HG03460 (cell line): ENCODE data around the gene OXT.
"Not testable (repeated sequence)": the region's sequence is repeated elsewhere in the genome, so short reads cannot be mapped to it uniquely, and the experiment has no call there.

Experiments used
- ATAC-seq: cut with Tn5 transposase; IDR thresholded peaks from one replicate; pipeline ENCODE4 v1.9.1; 2021; ENCODE audit not compliant: unreplicated experiment

Gene OXT

DNA sequence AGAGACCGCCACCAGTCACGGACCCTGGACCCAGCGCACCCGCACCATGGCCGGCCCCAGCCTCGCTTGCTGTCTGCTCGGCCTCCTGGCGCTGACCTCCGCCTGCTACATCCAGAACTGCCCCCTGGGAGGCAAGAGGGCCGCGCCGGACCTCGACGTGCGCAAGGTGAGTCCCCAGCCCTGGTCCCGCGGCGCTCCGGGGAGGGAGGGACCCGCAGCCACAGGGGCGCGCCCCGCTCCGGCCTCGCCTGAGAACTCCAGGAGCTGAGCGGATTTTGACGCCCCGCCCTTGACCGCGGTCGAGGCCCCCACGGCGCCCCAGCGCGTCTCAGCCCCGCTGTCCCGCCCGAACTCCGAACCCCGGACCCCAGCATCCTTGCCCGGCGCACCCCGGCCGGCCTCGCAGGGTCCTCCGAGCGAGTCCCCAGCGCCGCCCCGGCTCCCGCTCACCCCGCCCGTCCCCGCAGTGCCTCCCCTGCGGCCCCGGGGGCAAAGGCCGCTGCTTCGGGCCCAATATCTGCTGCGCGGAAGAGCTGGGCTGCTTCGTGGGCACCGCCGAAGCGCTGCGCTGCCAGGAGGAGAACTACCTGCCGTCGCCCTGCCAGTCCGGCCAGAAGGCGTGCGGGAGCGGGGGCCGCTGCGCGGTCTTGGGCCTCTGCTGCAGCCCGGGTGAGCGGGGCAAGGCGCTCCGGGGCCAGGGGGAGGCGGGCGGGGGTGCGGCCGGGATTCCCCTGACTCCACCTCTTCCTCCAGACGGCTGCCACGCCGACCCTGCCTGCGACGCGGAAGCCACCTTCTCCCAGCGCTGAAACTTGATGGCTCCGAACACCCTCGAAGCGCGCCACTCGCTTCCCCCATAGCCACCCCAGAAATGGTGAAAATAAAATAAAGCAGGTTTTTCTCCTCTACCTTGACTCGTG is at the start of gene OXT:
Gene OXT, plus strand, starts transcription at position 11 of the 920 bp plus-strand sequence. Its CDS starts 36 bp downstream, at position 47.
- ATAC-seq = no peak

DNA sequence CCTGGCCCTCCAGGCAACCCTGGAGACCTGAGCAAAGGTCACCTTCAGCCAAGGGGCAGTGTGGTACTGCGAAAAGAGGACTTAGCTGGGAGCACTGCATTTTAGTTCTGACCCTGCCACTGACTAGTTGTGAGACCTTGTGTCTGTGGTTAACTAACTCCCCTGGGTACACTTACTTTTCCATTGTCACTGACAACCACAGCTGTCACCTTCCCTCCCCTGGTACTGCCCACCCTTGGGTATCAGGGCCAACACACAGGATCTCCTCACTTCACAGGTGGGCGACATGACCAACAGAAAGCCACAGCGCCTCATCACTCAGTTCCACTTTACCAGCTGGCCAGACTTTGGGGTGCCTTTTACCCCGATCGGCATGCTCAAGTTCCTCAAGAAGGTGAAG is 49.6 kb upstream of the OXT start:
- no peak for ATAC-seq

DNA sequence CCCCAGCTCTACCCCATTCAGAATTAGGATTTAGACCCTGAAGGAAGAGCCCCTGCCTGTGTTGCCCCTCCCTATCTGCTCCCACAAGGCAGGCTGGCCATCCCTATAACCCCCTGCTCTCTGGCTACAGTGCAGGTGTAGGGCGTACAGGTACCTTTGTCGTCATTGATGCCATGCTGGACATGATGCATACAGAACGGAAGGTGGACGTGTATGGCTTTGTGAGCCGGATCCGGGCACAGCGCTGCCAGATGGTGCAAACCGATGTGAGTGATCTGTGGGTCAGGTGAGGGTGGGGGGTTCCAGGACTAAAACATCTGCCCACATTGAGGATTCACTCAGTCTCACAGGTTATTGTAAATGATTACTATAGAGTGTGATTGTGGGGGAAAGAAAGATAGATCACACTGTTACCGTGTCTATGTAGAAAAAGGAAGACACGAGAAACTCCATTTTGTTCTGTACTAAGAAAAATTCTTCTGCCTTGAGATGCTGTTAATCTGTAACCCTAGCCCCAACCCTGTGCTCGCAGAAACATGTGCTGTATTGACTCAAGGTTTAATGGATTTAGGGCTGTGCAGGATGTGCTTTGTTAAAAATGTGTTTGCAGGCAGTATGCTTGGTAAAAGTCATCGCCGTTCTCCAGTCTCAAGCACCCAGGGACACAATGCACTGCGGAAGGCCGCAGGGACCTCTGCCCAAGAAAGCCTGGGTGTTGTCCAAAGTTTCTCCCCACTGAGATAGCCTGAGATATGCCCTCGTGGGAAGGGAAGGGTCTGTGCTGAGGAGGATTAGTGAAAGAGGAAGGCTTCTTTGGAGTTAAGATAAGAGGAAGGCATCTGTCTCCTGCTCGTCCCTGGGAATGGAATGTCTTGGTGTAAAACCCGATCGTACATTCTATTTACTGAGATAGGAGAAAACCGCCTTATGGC is 48.6 kb upstream of the OXT start:
- ATAC-seq = not testable (repeated sequence)

DNA sequence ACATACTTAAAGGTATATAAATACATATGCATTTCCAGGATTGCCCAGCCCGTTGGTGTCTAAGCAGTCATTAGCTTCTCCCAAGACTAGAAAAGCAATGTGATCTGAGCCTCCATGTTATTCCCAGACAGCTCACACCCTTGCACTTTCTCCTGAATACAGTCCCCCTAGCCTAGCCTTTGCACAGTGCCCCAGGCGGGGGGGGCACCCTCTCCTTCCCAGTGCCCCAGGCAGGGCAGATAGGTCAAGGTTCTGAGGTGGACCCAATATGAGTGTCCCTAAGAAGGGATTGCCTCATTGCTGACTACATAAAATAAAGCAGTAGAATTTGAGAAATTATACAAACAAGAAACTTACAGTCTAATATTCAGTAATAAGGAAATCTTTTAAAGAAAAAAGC is 43.4 kb upstream of the OXT start:
- ATAC-seq = no peak

DNA sequence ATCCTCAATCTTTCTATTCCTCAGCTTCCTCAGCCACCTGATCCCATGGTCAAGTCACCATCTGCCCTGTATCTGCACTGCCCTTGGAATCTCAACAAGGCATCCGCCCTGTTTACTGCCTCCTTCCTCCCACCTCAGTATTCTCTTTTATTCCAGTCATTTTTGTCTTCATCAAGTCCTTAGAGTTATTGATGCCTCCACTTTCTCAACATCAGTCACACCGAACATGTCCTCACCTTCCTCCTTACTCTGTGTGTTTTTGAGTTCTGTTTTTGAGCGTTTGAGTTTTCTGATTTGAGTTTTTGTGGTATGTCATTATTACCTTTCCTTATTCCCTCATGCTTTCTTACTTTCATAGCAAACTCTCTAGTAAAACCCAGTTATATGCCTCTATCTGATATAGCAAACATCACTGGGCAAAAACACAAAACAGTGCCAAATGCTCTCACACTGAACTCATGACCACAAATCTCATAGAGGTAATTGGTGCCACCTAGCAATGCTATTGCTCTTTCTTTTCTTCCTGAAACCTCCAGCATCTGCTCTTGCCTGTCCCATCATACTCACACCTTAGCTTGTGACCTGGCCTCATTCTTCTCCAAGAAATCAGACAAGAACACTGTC is 39.8 kb upstream of the OXT start:
- ATAC-seq = no peak

DNA sequence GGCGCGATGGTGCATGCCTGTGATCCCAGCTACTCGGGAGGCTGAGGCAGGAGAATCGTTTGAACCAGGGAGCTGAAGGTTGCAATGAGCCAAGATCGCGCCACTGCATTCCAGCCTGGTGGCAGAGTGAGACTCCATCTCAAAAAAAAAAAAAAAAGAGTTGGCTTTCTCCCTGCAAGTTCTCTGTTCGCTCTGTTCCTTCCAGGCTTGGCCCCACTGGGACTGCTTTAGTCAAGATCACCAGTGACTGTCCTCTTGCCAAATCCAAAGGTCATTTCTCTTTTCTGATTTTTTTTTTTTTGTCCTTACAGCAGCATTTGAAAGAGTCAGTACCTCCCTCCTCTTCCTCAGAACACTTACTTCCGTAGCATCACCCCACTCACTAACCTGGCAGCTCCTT is 38.8 kb upstream of the OXT start:
- ATAC-seq = no peak

DNA sequence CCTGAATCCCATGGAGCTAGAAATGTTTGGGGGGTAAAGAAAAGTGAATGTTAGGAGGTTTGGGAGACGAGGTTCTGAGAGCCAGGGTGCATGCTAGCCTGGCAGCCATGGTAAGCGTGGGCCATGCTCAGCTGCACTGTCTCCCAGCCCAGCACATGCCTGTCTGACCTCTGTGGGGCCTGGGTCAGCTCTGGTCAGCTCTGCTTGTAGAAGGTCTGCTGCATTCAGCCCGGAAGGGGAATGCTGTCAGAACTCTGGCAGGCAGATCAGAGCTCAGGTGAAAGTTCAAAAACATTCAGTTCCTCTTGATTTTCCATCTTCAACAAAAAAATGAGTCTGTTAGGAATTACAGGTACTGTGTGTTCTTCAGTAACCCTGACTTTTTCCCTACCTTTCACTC is 33.8 kb upstream of the OXT start:
- ATAC-seq = no peak

GRCh38 chr20:3038454-3038853 is 33.0 kb upstream of the OXT start:
- no peak for ATAC-seq

GRCh38 chr20:3039426-3039825 is 32.0 kb upstream of the OXT start:
- no peak for ATAC-seq

- ATAC-seq = no peak
Observed at GRCh38 chr20:3040086-3040485, 31.3 kb upstream of the OXT start.

- no peak for ATAC-seq
Observed at GRCh38 chr20:3041854-3042409, 29.5 kb upstream of the OXT start.

DNA sequence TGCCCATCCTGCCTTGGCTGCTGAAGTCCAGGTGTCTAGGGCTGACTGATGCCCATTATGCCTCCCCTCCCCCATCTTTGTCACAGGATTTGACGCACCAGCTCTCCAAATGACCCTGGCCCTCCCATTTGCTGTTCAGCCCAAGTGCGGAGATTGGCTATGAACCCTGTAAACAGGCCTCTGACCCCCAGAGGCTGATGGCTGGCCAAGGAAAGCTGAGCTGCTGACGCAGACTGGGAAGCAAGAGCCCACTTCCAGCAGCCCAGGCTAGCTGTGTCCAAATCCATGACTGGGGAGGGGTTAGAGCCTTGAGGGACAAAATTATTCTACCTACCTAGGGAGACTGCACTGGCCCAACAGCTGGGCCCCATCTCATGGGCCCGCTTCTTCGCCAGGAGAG is 28.8 kb upstream of the OXT start:
- ATAC-seq = no peak

GRCh38 chr20:3043322-3043721 is 28.1 kb upstream of the OXT start, which contains the start of gene GNRH2:
Gene GNRH2, plus strand, starts transcription at chr20:3043622. Its CDS starts 793 bp downstream, at chr20:3044415.
- no peak for ATAC-seq

DNA sequence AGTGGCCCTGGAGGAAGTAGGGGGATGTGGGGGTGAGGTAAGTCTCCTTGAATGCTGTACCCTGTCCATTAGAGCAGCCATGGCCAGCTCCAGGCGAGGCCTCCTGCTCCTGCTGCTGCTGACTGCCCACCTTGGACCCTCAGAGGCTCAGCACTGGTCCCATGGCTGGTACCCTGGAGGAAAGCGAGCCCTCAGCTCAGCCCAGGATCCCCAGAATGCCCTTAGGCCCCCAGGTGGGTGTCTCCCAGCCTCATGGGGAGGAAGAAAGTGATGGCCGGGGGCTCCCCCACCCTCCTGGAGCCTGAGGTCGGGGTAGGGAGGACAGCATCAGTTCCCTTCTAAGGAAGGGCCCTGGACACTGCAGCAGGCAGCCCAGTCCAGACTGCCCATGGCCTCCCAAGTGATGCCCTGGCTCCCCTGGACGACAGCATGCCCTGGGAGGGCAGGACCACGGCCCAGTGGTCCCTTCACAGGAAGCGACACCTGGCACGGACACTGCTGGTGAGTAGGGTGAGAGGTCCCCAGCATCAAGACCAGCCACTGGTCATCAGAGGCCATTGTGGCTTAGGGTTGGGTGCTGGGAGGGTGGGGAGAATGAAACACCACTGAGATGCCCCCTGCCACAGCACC is 27.0 kb upstream of the OXT start:
- ATAC-seq = no peak

DNA sequence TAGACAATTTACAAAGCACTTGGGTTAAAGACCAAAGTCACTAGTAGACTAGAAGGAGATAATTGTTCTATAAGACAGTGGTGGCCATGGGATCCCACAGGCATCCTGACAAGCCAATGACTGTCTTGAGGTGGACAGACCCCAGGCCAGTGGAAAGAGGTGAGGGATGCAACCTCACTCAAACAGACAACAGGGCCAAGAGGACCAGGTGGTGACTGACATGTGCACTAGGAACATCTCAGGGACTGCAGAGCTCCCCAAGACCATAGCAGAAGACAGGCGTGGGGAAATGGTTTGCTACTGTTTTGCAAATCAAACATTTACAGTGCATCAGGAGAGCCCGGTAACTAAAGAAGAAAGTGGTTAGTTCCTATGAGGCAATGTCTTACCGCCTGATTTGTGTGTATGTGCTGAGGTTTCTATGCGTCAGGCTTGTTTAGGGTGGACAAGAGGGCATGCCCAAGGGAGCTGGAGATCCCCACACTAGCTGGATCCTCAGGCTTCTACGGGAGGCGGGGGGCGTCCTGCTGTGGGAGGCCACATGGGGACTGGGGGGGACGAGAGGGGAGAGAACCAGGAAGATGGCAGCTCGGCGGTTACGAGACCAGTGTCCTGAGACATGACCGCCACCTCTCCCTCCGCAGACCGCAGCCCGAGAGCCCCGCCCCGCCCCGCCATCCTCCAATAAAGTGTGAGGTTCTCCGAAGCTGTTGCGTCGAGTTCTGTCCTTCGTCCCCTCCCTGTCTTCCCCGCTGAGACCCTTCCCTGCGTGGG is 26.2 kb upstream of the OXT start:
- ATAC-seq = peak; percentile 43

DNA sequence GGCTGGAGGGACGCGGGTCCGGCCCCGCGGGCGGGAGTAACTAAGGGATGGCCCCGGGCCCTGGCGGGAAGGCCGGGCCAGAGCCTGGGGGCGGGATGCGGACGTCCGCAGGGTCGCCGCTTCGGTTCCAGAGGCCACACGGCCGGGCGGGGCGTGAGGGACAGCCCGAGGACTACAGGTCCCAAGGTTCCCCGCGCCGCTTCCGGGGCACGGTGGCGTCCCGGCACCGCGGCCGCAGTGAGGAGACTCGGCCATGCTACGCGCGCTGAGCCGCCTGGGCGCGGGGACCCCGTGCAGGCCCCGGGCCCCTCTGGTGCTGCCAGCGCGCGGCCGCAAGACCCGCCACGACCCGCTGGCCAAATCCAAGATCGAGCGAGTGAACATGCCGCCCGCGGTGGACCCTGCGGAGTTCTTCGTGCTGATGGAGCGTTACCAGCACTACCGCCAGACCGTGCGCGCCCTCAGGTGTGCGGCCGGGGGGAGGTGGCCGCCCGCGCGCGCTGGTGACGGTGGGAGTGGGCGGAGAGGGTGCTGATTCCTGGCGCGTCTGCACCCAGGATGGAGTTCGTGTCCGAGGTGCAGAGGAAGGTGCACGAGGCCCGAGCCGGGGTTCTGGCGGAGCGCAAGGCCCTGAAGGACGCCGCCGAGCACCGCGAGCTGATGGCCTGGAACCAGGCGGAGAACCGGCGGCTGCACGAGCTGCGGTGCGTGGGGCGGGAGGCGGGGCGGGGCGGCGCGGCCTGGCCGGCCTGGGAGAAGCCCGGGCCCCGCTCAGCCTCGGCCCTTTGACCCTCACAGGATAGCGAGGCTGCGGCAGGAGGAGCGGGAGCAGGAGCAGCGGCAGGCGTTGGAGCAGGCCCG is 25.4 kb upstream of the OXT start, which contains the start of gene MRPS26:
Gene MRPS26, plus strand, starts transcription at position 237 of the 861 bp plus-strand sequence. Its CDS starts 17 bp downstream, at position 254.
- peak; percentile 88 for ATAC-seq

GRCh38 chr20:3046677-3047462 is 24.6 kb upstream of the OXT start:
- ATAC-seq = no peak
